ENCODE results near the gene RHCG. TPM values are rescaled to one million over a fixed set of nuclear protein-coding genes. Genes with fewer than 3 reads are reported as not detected.

Gene RHCG
- total RNA-seq, 1 experiment from 2014 or later, result 3.0 TPM

GRCh38 chr15:89451846-89452245, 44.5 kb downstream of the RHCG start:
- Histone ChIP-seq H3K9me3 (ENCODE audit: control insufficient read depth, insufficient read depth, low read depth, low read length) (no peaks in the 10 kb centered on the region), H3K4me1 (ENCODE audit: control insufficient read depth, insufficient read depth, low read length) (no peaks in the 10 kb centered on the region), H3K27me3 (ENCODE audit: control insufficient read depth, insufficient read depth, low read length) (no peaks in the 10 kb centered on the region), H3K4me3 (ENCODE audit: low read depth in 2 of 2, low read length in 2 of 2) (no peak overlapping the region), H3K36me3 (ENCODE audit: control insufficient read depth, insufficient read depth, low read length) (no peaks in the 10 kb centered on the region), H3K27ac (ENCODE audit: low read length) (no peak overlapping the region)
- ChIA-PET CTCF (no interaction called here), POLR2A (no interaction called here)
- BruUV-seq (replicated peaks), result no TSS peak
- in situ Hi-C loops (cut with HindIII; ENCODE audit: low pct_unique_long_range_greater_than_20kb, low sequenced_read_pairs) (no loop called here), intact Hi-C loops (cut with micrococcal nuclease; ENCODE audit: unreplicated experiment) (no loop called here)
- TF ChIP-seq CTCF (IDR thresholded peaks at IDR 0.05) (no peak), POLR2AphosphoS5 (IDR thresholded peaks at IDR 0.05; ENCODE audit: low read depth, low read length) (no peak), REST (IDR thresholded peaks at IDR 0.05; ENCODE audit: insufficient read depth in 1 of 2, low read depth in 2 of 2, low read length in 1 of 2) (no peak), TCF7L2 (IDR thresholded peaks at IDR 0.05; ENCODE audit: low read depth, low read length) (no peak), SIN3A (IDR thresholded peaks at IDR 0.05; ENCODE audit: borderline replicate concordance, insufficient read depth, low read depth, low read length) (no peak)
- ATAC-seq (no peak), DNase-seq (ENCODE audit: low read depth, low spot score) (no peak)

GRCh38 chr15:89450076-89451006, 46.0 kb downstream of the RHCG start:
- no peak overlapping the region for H3K27ac ChIP-seq (ENCODE audit: low read length)
- H3K4me3 ChIP-seq (ENCODE audit: low read depth in 2 of 2, low read length in 2 of 2), result no peak overlapping the region
- intact Hi-C loops (cut with micrococcal nuclease; ENCODE audit: unreplicated experiment) (no loop called here), in situ Hi-C loops (cut with HindIII; ENCODE audit: low pct_unique_long_range_greater_than_20kb, low sequenced_read_pairs) (no loop called here)
- no peaks in the 10 kb centered on the region for H3K36me3 ChIP-seq (ENCODE audit: control insufficient read depth, insufficient read depth, low read length)
- H3K9me3 ChIP-seq (ENCODE audit: control insufficient read depth, insufficient read depth, low read depth, low read length), result no peaks in the 10 kb centered on the region
- ATAC-seq (peak; percentile 67; the same call in 1 of the 2 replicates), DNase-seq (ENCODE audit: low read depth, low spot score) (no peak)
- H3K27me3 ChIP-seq (ENCODE audit: control insufficient read depth, insufficient read depth, low read length), result no peaks in the 10 kb centered on the region
- H3K4me1 ChIP-seq (ENCODE audit: control insufficient read depth, insufficient read depth, low read length), result no peaks in the 10 kb centered on the region
- POLR2A ChIA-PET, result no interaction called here
- CTCF ChIA-PET, result interaction anchor here (0.6 to 0.7 kb wide), 2 partner anchors 92 to 476 kb away, joined by 3 to 4 read pairs; no protein-coding TSS in a partner anchor
- BruUV-seq (replicated peaks), result no TSS peak
- TF ChIP-seq REST (IDR thresholded peaks at IDR 0.05; ENCODE audit: insufficient read depth in 1 of 2, low read depth in 2 of 2, low read length in 1 of 2) (no peak), TCF7L2 (IDR thresholded peaks at IDR 0.05; ENCODE audit: low read depth, low read length) (no peak), POLR2AphosphoS5 (IDR thresholded peaks at IDR 0.05; ENCODE audit: low read depth, low read length) (no peak), CTCF (IDR thresholded peaks at IDR 0.05) (no peak)
